PC-9 (cell line): ENCODE results near the gene TNXB.

Source experiments
- EZH2 ChIP-seq: fragments of 200-600 bp; sonication (generic); IDR thresholded peaks from 2 replicates; pipeline ENCODE4 v1.8.0; 2017; ENCODE audit warnings: antibody characterized with exemption, low read depth
- TF ChIP-seq, protein P1 (sequence below): fragments of 200-600 bp; sonication (generic); conservative IDR thresholded peaks from 2 replicates; pipeline ENCODE4 v1.6.1; 2017; ENCODE audit warnings: mixed run types, antibody characterized with exemption, mild to moderate bottlenecking, moderate library complexity

DNA sequence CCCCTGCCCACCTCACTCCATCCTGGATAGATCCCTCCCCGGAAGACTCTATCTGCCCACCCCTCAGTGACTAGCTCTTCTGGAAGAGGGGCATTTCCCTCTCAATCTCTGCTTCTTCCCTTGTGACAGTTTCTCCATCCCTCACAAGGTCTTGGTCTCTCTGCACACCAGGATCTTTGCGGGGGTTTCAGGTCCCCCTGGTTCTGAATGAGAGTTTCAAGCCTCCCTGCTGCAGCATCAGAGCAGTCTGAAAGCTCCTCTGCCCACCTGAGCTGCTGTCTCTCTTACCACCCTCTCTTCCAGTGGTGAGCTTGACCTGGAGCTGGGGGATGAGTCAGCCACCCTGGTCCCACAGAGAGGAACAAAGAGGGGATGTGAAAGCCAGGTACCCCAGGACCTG, 24.4 kb downstream of the TNXB start:
- TF ChIP-seq, protein P1, sequence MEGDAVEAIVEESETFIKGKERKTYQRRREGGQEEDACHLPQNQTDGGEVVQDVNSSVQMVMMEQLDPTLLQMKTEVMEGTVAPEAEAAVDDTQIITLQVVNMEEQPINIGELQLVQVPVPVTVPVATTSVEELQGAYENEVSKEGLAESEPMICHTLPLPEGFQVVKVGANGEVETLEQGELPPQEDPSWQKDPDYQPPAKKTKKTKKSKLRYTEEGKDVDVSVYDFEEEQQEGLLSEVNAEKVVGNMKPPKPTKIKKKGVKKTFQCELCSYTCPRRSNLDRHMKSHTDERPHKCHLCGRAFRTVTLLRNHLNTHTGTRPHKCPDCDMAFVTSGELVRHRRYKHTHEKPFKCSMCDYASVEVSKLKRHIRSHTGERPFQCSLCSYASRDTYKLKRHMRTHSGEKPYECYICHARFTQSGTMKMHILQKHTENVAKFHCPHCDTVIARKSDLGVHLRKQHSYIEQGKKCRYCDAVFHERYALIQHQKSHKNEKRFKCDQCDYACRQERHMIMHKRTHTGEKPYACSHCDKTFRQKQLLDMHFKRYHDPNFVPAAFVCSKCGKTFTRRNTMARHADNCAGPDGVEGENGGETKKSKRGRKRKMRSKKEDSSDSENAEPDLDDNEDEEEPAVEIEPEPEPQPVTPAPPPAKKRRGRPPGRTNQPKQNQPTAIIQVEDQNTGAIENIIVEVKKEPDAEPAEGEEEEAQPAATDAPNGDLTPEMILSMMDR, result no peak
- no peak for TF ChIP-seq EZH2
